Measurements from ENCODE around the gene MADD.
"Not testable (repeated sequence)": the region's sequence is repeated elsewhere in the genome, so short reads cannot be mapped to it uniquely, and the experiment has no call there.

Gene MADD

DNA sequence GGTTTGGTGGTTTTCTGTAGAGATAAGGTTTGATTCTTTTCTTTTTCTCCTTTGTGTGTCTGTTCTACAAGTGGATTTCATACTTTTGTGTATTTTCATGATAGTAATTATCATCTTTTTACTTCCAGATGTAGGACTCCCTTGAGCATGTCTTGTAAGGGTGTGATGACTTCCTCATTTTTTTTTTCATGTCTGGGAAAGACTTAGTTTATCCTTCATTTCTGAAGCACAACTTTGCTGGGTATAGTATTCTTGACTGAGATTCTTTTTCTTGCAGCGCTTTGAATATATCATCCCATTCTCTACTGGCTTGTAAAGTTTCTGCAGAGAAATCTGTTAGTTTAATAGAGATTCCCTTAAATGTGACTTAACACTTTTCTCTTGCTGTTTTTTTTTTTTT is 32.9 kb downstream of the MADD start:
- in situ Hi-C loops (cut with HindIII; ENCODE audit: low pct_ligation_motif_present, low pct_unique_long_range_greater_than_20kb, low sequenced_read_pairs) = no loop called here
- no peak for DNase-seq

DNA sequence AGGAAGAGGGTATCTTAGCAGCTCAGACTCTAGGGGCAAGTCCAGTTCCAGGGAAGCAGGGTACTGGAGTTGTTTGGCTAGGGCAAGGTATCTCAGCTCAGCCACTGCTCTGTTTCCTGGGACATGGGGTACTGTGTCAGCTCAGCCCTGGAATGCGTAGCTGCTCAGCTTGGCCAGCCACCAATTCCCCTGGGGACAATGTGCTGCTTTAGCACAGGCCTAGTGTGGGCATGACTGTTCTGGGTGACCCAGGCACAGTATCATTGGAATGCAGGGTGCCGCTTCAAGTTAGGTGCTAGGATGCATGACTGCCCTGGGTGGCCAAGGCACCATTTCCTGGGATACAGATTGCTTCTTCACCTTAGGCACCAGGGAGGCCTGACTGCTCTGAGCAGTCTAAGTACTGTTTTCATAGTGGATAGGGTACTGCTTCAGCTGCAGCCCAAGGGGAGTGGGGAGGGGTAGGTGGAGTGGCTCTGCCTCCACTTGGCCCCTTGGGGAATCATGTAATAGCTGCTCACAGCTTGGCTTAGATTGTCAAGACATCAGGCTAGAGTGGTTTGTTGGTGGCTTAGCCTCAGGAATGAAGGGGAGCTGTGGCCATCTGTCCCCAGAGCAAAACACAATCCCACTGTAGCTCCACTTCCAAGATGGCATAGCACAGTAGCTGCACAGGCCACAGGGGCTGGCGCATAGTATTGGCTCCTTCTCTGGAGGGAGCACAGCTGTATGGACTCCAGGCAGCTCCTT is 36.0 kb downstream of the MADD start:
- DNase-seq = no peak
- in situ Hi-C loops (cut with HindIII; ENCODE audit: low pct_ligation_motif_present, low pct_unique_long_range_greater_than_20kb, low sequenced_read_pairs) = no loop called here

DNA sequence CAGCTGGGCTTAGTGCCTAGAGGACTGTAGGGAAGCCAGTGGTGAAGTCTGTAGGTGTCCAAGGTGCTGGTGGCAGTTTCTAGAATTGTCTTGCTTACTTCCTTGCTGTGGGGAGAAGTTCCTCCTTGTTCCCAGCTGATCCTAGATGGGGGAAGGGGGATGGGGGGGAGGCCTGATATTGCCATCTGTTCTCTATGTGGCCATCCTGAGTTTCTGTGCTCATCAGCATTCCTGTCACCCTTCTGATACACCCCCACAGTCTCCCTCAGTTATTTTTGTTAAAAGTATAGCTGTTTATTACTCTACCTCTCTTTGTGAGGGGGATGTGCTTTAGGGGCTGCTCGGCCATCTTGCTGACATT is 36.5 kb downstream of the MADD start:
- DNase-seq = no peak
- in situ Hi-C loops (cut with HindIII; ENCODE audit: low pct_ligation_motif_present, low pct_unique_long_range_greater_than_20kb, low sequenced_read_pairs) = no loop called here

DNA sequence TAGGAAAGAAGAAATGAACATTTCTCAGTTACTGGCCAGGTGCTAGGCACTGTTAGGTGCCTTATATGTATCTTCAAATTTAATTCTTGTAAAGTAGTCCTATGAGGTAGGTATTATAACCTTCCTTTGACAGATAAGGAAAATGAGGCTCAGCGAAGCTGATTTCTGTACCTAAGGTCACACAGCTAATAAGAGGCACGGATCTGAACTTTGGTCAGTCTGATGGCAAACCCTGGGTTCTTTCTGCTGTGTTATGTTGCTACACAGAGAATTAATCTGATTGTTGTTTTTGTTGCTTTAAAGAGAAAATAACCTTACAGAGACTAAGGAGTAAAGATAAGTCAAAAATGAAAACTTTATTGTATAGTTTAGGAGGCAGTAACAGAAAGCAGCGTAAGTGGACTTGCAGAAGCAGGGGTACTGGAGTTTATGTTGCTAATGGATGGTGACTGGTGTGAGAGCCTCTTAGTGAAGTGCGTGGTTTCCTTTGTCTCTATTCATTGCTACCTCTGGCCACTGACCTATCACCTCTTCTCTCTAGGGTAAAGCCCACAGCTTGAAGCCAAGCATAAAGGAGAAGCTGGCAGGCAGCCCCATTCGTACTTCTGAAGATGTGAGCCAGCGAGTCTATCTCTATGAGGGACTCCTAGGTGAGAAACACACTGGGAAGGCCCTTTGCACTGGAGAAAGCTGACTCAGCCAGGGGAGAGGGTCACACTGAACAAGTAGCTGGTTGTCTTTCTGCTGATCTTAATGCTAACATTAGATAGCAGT is 38.3 kb downstream of the MADD start:
- in situ Hi-C loops (cut with HindIII; ENCODE audit: low pct_ligation_motif_present, low pct_unique_long_range_greater_than_20kb, low sequenced_read_pairs) = no loop called here
- no peak for DNase-seq

DNA sequence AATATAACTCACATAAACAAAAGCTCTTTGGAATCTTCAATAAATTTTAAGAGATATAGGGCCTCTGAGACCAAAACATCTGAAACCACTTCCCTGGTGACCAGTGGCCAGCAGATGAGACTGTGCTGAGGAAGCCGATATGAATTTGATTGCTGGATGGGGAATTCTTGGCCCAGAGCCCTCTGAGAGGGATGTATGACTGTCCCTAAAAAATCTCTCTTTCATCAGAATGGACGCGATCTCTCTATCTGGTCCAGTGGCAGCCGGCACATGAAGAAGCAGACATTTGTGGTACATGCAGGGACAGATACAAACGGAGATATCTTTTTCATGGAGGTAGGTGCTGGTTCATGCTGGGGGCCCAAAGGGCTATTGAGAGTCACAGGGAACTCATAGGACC is 45.1 kb downstream of the MADD start:
- in situ Hi-C loops (cut with HindIII; ENCODE audit: low pct_ligation_motif_present, low pct_unique_long_range_greater_than_20kb, low sequenced_read_pairs) = no loop called here
- DNase-seq = no peak

DNA sequence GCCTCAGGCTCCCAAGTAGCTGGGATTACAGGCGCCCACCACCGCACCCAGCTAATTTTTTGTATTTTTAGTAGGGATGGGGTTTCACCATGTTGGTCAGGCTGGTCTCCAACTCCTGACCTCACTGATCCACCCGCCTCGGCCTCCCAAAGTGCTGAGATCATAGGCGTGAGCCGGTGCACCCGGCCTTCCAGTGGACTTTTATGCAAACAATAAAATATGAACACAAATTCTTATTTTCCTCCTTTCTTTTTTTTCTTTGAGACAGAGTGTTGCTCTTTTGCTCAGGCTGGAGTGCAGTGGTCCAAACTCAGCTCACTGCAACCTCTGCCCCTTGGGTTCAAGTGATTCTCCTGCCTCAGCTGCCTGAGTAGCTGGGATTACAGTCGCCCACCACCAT is 46.6 kb downstream of the MADD start:
- DNase-seq; in situ Hi-C loops (cut with HindIII; ENCODE audit: low pct_ligation_motif_present, low pct_unique_long_range_greater_than_20kb, low sequenced_read_pairs): not testable (repeated sequence)

DNA sequence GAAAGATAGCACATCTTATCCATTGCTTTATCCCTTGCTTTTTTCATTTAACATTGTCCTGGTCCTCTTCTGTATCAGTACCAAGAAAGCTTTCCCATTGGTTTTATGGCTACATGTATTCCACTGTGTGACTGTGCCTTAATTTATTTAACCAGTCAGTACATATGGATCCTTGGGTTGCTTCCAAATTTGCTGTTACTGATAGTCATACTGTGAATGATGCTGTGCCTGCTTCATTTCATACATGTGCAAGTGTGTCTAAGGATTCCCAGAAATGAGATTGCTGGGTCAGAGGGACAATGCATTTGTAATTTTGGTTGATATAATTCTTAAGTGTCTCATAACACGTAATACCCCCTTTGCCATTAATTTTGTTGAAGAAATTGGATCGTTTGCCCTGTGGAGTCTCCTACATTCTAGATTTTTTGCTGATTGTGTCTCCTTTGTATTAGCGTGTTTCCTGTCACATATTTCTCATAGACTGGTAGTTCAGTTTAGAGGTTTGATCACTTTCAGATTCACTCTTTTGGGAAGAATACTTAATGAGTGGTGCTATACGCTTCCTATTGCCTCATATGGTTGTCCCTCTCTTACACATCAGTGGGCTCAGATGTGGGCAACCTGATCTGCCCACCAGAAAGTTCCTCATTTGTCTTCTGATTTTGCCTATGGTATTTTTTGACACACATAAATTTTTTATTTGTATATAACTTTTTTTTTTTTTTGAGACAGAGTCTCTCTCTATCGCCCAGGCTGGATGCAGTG is 47.3 kb downstream of the MADD start:
- in situ Hi-C loops (cut with HindIII; ENCODE audit: low pct_ligation_motif_present, low pct_unique_long_range_greater_than_20kb, low sequenced_read_pairs) = no loop called here
- DNase-seq = no peak

DNA sequence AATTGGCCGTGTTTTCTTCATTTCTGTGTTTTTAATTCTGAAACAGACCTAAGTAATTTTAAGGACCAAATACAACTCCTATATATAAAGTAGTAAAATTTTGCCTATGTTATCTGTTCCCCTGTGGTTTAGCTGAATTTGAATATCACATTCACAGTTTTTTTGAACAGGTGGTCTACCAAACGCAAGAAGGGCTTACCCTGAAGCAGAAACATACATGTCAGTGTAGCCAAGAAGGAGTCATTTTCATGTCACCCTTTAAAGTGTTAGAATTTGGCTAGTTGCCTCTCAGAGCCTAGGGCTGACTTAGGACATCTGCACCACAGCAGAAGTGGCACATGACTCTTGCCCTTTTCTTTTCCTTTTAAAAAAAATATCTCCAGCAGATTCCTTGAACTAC is 48.2 kb downstream of the MADD start:
- DNase-seq = no peak
- in situ Hi-C loops (cut with HindIII; ENCODE audit: low pct_ligation_motif_present, low pct_unique_long_range_greater_than_20kb, low sequenced_read_pairs) = no loop called here

DNA sequence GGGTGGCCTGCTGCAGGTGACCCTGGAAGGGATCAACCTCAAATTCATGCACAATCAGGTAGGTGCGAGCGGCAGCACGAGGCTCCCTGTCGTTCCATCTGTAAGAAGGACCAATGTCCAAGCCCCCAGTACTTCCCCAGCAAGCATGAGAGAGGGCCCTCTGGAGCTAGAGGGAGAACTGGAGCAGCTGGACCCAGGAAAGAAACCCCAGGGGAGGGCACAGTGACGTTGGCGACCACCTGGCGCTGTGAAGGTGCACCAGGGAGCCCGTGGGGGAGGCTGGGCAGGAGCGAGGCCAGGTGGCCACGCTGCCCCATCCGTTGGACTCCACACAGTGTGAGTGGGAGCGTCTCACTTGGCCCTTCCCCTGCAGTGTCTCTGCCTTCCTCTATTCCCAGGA is 54.6 kb downstream of the MADD start:
- in situ Hi-C loops (cut with HindIII; ENCODE audit: low pct_ligation_motif_present, low pct_unique_long_range_greater_than_20kb, low sequenced_read_pairs) = no loop called here
- no peak for DNase-seq

DNA sequence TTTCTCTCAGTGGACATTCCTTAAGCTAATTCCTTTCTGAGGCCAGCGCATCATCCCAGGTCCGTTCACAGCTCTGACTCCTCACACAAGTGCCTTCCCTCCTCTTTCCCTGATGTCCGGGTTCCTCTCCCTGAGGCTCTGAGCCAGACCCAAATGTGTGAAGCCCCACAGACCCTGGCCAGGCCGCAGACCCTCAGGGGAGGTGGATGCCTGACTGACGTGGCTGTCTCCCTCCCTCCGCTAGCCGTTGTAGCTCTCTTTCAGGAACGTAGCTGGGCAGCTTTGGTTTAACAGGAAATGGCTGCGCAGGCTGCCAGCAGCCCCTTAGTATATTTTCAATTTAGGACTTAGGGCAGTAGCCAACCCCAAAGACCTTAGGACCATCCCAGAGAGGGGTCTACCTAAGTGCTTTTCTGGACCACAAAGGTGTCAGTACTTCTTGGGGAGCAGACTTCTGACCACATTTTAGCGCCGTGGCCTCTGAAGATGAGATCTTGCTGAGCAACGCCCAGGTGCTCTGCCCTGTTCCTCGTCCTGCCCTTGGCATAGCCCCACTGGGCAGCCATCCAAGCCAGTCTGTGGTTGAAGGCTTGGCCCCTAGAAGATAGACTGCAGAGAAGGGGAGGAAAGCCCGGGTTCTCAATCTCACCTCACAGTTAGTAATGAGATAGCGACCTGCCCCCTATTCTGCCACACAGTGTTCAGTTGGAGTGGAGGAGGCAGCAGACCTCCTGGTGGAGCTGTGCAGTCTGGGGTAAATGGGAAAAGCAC is 55.5 kb downstream of the MADD start:
- DNase-seq = no peak
- in situ Hi-C loops (cut with HindIII; ENCODE audit: low pct_ligation_motif_present, low pct_unique_long_range_greater_than_20kb, low sequenced_read_pairs) = no loop called here

DNA sequence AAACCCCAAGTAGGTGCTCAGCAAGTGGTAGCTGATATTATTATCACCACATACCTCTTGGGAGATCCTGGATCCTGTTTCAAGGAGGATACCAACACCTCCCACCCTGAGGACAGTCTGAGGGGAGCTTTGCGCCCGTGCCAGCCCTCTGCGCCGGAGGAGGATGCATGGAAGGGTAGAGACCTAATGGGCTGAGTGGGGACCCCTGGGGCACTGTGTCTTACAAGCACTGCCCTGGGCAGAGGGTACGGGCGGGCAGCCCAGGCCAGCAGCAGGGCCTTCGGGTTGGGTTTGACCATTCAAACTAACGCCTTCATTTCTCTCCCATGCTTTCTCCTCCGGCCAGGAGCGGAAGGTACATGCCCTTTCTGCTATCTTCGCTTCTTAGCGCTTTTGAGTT is 56.3 kb downstream of the MADD start:
- in situ Hi-C loops (cut with HindIII; ENCODE audit: low pct_ligation_motif_present, low pct_unique_long_range_greater_than_20kb, low sequenced_read_pairs) = no loop called here

DNA sequence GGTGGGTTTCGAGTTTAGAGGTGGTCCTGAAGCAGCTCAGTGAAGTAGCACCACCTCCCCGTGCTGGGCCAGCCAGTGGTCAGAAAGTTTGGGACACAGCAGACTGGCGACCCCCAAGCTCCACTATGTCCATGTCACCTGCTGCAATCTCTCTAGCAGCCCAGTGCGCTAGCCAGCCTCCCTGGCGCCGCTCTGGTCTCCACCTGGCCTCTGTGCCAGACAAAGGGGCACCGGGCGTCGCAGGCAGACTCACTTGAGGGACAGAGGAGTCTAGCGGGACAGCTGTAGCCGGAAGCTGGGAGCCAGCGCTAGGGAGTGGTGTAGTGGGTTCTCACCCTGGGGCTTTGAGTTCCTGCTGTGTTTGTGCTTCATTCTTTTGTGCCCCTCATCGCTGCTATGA is 57.1 kb downstream of the MADD start:
- in situ Hi-C loops (cut with HindIII; ENCODE audit: low pct_ligation_motif_present, low pct_unique_long_range_greater_than_20kb, low sequenced_read_pairs) = no loop called here
- DNase-seq = no peak

More for the DNA sequence above, 56.3 kb downstream of the MADD start:
- no peak for DNase-seq

DNA sequence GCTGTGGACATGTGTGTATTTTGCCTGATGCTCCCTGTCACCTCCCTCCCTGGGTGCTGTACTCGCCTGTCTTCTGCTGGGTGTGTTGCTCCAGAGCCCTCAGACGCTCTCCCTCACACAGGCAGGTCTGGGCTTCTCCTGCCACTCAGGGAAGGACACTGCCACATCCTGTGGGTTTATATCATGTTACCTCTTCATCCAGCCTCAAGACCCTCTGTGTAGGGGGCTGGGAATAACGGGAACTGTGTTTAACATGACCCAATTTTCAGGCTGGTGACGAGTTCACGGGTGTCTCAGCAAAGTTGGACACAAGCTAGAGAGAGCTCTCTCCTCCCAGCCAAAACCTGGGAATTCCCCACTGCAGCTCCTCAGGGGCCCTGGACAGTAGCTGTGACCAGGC is 58.0 kb downstream of the MADD start:
- in situ Hi-C loops (cut with HindIII; ENCODE audit: low pct_ligation_motif_present, low pct_unique_long_range_greater_than_20kb, low sequenced_read_pairs) = no loop called here
- no peak for DNase-seq

DNA sequence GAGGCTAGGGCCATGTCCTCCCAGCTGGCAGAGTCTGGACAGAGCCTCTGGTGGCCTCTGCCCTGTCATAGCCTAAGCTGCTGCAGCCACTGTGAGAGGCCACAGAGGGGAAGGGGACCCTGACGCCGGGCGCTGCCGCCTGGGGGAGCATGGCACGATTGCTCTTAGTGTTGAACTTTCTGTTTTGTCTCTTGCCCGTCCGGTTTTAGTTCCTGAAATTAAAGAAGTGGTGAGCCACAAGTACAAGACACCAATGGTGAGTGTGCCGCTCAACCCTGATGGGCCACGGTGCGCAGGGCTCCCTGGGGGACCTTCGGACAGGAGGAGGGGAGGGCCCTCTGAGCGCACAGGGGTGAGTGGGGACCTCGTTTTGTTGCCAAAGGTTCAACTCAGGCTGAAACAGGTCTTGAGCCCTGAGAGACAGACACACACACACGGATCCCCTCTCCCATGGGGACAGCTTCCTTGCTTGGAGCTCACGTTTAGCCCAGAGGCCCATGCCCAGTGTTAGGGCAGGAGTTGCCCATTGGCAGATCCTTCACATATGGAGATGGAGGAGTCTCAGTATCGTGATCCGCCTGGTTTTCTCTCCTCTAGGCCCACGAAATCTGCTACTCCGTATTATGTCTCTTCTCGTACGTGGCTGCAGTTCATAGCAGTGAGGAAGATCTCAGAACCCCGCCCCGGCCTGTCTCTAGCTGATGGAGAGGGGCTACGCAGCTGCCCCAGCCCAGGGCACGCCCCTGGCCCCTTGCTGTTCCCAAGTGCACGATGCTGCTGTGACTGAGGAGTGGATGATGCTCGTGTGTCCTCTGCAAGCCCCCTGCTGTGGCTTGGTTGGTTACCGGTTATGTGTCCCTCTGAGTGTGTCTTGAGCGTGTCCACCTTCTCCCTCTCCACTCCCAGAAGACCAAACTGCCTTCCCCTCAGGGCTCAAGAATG is 58.8 kb downstream of the MADD start:
- in situ Hi-C loops (cut with HindIII; ENCODE audit: low pct_ligation_motif_present, low pct_unique_long_range_greater_than_20kb, low sequenced_read_pairs) = no loop called here
- DNase-seq = no peak

DNA sequence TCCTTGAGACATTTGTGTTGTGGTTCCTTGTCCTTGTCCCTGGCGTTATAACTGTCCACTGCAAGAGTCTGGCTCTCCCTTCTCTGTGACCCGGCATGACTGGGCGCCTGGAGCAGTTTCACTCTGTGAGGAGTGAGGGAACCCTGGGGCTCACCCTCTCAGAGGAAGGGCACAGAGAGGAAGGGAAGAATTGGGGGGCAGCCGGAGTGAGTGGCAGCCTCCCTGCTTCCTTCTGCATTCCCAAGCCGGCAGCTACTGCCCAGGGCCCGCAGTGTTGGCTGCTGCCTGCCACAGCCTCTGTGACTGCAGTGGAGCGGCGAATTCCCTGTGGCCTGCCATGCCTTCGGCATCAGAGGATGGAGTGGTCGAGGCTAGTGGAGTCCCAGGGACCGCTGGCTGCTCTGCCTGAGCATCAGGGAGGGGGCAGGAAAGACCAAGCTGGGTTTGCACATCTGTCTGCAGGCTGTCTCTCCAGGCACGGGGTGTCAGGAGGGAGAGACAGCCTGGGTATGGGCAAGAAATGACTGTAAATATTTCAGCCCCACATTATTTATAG is 59.6 kb downstream of the MADD start:
- in situ Hi-C loops (cut with HindIII; ENCODE audit: low pct_ligation_motif_present, low pct_unique_long_range_greater_than_20kb, low sequenced_read_pairs) = no loop called here
- no peak for DNase-seq

DNA sequence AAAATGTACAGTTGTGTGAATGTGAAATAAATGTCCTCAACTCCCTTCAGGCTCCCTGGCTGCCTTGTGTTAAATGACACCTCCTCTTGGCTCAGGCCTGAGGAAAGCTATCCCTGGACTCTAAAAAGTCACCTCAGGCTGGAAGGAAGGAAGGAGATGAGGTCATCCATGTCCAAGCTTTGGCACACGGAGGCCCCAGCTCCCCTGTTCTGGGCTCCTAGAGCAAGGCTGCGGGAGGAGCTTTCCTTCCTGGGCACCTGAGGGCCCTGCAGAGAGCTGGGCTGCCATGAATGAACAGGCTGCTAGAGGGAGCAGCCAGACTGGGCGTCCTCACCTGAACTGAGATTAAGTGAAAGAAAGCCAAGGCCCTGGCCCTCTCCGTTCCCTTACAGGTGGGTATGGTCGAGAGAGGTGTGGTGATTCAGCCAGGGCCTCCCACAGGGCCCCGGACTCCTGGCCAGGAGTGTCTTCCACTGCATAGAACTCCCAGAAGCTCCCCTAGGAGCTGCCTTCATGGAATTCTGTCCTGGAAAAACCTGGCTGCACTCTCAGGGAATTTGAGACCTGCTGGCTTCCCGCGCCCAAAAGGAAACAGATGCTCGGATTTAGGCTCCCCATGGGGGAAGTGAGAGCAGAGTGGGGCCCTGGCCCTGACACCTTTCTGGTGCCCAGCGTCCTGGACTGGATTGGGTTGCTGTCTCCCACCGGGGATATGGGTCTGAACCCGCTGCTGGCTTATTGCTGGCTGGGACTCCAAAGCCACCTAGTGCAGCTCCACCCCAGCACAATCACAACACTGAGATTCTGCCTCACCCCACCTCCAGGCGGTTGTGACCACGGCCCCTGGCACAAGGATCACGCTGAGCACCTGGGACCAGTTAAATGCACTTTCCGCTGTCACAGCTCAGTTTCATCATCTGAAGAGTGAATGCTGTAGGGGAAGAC is 60.3 kb downstream of the MADD start:
- no peak for DNase-seq
- in situ Hi-C loops (cut with HindIII; ENCODE audit: low pct_ligation_motif_present, low pct_unique_long_range_greater_than_20kb, low sequenced_read_pairs) = no loop called here

Data from ACHN (cell line).